Lower leg skin (tissue), 4 donors: ENCODE results near the gene CYP2A13. TPM values are rescaled to one million over a fixed set of nuclear protein-coding genes. Genes with fewer than 3 reads are reported as not detected.
A peak's percentile ranks its signal among the peaks of the same experiment; 100 is the strongest.

Experiments
- DNase-seq, 2 donors: peaks; one replicate each; pipeline ENCODE4 v3.0.0-alpha.2; 2019; ENCODE audit warnings: low spot score in 2 of 2
- H3K4me3 ChIP-seq: fragments of 200-600 bp; sonication (generic); 2 replicates; pipeline ENCODE4 v1.5.1; 2017; ENCODE audit warnings: mild to moderate bottlenecking, low read depth; ENCODE audit not compliant: poor library complexity, severe bottlenecking
- CTCF ChIP-seq, 3 donors: fragments of 450-650 bp; IDR thresholded peaks; one replicate each; pipeline ENCODE4 v1.5.1; 2016; ENCODE audit warnings: antibody characterized with exemption in 3 of 3, mild to moderate bottlenecking in 3 of 3, moderate library complexity in 2 of 3
- POLR2A ChIP-seq, 2 donors: fragments of 450-650 bp; IDR thresholded peaks; one replicate each; pipeline ENCODE4 v1.6.1; 2016 to 2017; ENCODE audit warnings: antibody characterized with exemption in 2 of 2, mild to moderate bottlenecking in 1 of 2, moderate library complexity in 1 of 2
- WGBS, 2 donors: methylation state at CpG; one replicate each; pipeline ENCODE4 v1.1.5; 2018; 5-methylcytosine and 5-hydroxymethylcytosine counted together
- intact Hi-C: fragments of 100-400 bp; cut with DNase I; formaldehyde crosslinking; loops from one replicate; pipeline ENCODE4 v1.15.0; 2023; ENCODE audit warnings: low total_unique reads
- total RNA-seq, 4 donors: library from RNA; depleted of rRNA; stranded (reverse); fragments of >200 nt; gene quantifications; one replicate each; pipeline ENCODE4 v1.1.0, GENCODE V29; 2016

Gene CYP2A13
- total RNA-seq, 4 donors from 2014 or later, result not detected

DNA sequence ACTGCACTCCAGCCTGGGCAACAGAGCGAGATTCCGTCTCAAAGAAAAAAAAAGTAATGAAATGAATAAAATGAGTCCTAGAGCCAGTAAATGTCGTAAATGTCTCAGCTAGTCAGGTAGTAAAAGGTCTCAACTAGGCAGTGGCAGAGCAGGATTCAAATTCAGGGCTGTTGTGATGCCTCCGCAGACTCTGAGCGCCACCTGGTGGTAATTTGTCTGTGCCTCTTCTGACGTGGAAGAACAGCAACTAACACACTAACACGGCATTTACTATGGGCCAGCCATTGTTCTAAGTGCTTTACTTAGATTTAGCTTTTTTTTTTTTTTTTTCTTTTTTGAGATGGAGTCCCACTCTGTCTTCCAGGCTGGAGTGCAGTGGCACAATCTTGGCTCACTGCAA, 56.2 kb downstream of the CYP2A13 start:
- peak; percentile 85 to 93 for DNase-seq
- no peak overlapping the region for H3K4me3 ChIP-seq
- intact Hi-C loops, result loop anchor here (10.0 kb wide), 1 partner anchor 170 kb away; no protein-coding TSS in a partner anchor
- 20 to 33% methylated on average over 7 of the region's 7 CpGs for WGBS, 2 donors
- TF ChIP-seq POLR2A (IDR thresholded peaks at IDR 0.05), result no peak
- peak in 1 of 3 donors; percentile 79 for TF ChIP-seq CTCF (IDR thresholded peaks at IDR 0.05)

Other genes with a start within 250 kb of the CYP2A13 start
- gene CYP2A6, start 238.0 kb upstream of the CYP2A13 start, total RNA-seq, result not detected
- gene CYP2A7, start 206.2 kb upstream of the CYP2A13 start, total RNA-seq, result not detected
- gene CYP2B6, start 97.2 kb upstream of the CYP2A13 start, total RNA-seq, result 1 to 10 TPM in 1 of 4 donors, under 1 TPM in 1, not detected in 2; 0.13 to 3.7 TPM
- not detected for gene CYP2F1, start 26.0 kb downstream of the CYP2A13 start, total RNA-seq
- gene CYP2S1, start 104.8 kb downstream of the CYP2A13 start, total RNA-seq, result 1 to 10 TPM in 3 of 4 donors, under 1 TPM in 1; 0.49 to 3.8 (median 1.9) TPM
- 10 to 100 TPM; 17.3 to 86.2 (median 56.7) TPM for gene AXL, start 130.8 kb downstream of the CYP2A13 start, total RNA-seq
- 100 to 1,000 TPM; 130 to 196 (median 152) TPM for gene HNRNPUL1, start 175.9 kb downstream of the CYP2A13 start, total RNA-seq
- gene CCDC97, start 221.7 kb downstream of the CYP2A13 start, total RNA-seq, result 10 to 100 TPM; 11.6 to 19.6 (median 13.7) TPM